ENCODE measurements around the gene TEX38.

Gene TEX38

GRCh38 chr1:46721204-46721603 is 49.5 kb downstream of the TEX38 start:
- no peak for DNase-seq (ENCODE audit: insufficient read length, low spot score)
- FAIRE-seq, result no peak

- DNase-seq (ENCODE audit: insufficient read length, low spot score), result no peak
- FAIRE-seq, result no peak
These were observed 50.1 kb downstream of the TEX38 start for GRCh38 chr1:46721686-46722205.

Measured in HTR-8/SVneo (cell line).